Psoas muscle (tissue), 8 donors: ENCODE measurements around the gene CDK17. TPM values are rescaled to one million over a fixed set of nuclear protein-coding genes. Genes with fewer than 3 reads are reported as not detected.
A peak's percentile ranks its signal among the peaks of the same experiment; 100 is the strongest.

Experiments
- ATAC-seq, 4 donors: fragments of 200-7000 bp; cut with Tn5 transposase; one replicate each; pipeline ENCODE4 v1.9.1; 2020; ENCODE audit warnings: moderate library complexity in 3 of 4, mild to moderate bottlenecking in 2 of 4
- DNase-seq, 2 donors: peaks; one replicate each; pipeline ENCODE4 v3.0.0-alpha.2; 2020
- H3K27ac ChIP-seq: fragments of 200-600 bp; one replicate; pipeline ENCODE4 v1.8.0; 2022
- H3K27me3 ChIP-seq, 3 donors: fragments of 200-600 bp in 1 of 3; one replicate each; pipeline versions ENCODE4 v1.6.1 to v1.8.0; 2013 to 2022; ENCODE audit warnings: low read length in 2 of 3, mild to moderate bottlenecking in 2 of 3, moderate library complexity in 1 of 3; ENCODE audit not compliant: insufficient read depth in 3 of 3
- H3K36me3 ChIP-seq, 2 donors: fragments of 200-600 bp in 1 of 2; one replicate each; pipeline versions ENCODE4 v1.6.1 to v1.8.0; 2013 to 2022; ENCODE audit warnings: low read depth in 1 of 2, mild to moderate bottlenecking in 1 of 2, moderate library complexity in 1 of 2; ENCODE audit not compliant: insufficient read depth in 1 of 2
- H3K4me1 ChIP-seq: fragments of 200-600 bp; one replicate; pipeline ENCODE4 v1.8.0; 2022
- H3K4me3 ChIP-seq: fragments of 200-600 bp; one replicate; pipeline ENCODE4 v1.8.0; 2022; ENCODE audit warnings: mild to moderate bottlenecking
- H3K9me3 ChIP-seq: fragments of 200-600 bp; one replicate; pipeline ENCODE4 v1.8.0; 2022
- CTCF ChIP-seq: fragments of 200-600 bp; IDR thresholded peaks from one replicate; pipeline ENCODE4 v1.8.0; 2022; ENCODE audit warnings: antibody characterized with exemption
- WGBS, 3 donors: extraction: QIAGEN DNeasy Blood & Tissue Kit; methylation state at CpG; one replicate each; pipeline versions ENCODE4 v1.1.6 to v1.1.7; 2013; 5-methylcytosine and 5-hydroxymethylcytosine counted together
- intact Hi-C, 2 donors: fragments of 100-400 bp; cut with DNase I; formaldehyde crosslinking; loops; one replicate each; pipeline versions ENCODE4 v1.11.0 to v1.14.2; 2022
- polyA plus RNA-seq, 3 donors: library from polyadenylated mRNA; stranded (reverse); fragments of 200-250 nt; gene quantifications; one replicate each; pipeline ENCODE4 v1.2.3, GENCODE V29; 2013
- total RNA-seq, 4 donors: library from RNA; stranded (reverse); fragmentation: NEBNext Ultra II Directional in 2 of 4; extraction: Animal tissue kit (Norgen Biotek cat#: 25700) in 2 of 4; gene quantifications; one replicate each; pipeline versions ENCODE4 v1.2.1 to v1.2.4, GENCODE V29; 2021 to 2023
- donor health status: healthy with polysubstance abuse.
- donor health status: DM: no; HTN: no; CAD: no; lungs with moderate emphysema.
- donor health status: Bipolar disorder and iron deficiency.
- donor health status: healthy.
- donor health status: DM: yes; HTN: yes; CAD: no.
- donor health status: DM: no; HTN: no; CAD: no.
- donor health status: DM: no; HTN: no; CAD: no.
- donor health status: DM: yes; HTN: yes; CAD: no.

The CDK17 gene
- total and polyA plus RNA-seq, 7 donors, result 7.2 to 21.4 (median 13.3) TPM

DNA sequence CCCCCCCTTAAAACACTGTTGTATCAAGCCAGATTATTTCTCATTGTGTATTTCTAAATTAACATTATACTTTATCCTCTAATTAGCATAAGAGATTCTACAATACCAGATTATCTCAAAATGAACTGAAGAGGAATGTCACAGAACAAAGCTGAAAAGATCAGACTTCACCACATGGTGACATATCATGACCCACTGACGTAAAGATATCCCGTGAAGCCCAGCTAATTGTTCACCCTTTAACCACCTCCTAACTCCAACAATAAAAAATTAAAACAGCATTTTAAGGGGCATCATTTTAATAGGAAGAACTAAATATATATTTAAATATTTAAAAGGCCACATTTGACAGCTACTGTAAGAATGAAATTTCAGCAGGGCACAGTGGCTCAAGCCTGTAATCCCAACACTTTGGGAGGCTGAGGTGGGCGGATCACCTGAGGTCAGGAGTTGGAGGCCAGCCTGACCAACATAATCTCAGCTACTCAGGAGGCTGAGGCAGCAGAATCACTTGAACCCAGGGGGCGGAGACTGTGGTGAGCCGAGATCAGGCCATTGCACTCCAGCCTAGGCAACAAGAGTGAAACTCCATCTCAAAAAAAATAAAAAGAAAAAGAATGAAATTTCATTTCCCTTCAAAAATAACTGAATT, 29.0 kb downstream of the CDK17 start:
- TF ChIP-seq CTCF, result no peak
- Histone ChIP-seq H3K27me3 (no peaks in the 10 kb centered on the region), H3K4me1 (peaks cover 32% of the 10 kb centered on the region), H3K4me3 (no peak overlapping the region), H3K9me3 (no peaks in the 10 kb centered on the region), H3K36me3 (no peaks in the 10 kb centered on the region), H3K27ac (no peak overlapping the region)
- intact Hi-C loops, result no loop called here
- ATAC-seq (no peak), DNase-seq (no peak)
- WGBS, 3 donors, result 61 to 74% (median 62%) methylated on average over 5 of the region's 5 CpGs

DNA sequence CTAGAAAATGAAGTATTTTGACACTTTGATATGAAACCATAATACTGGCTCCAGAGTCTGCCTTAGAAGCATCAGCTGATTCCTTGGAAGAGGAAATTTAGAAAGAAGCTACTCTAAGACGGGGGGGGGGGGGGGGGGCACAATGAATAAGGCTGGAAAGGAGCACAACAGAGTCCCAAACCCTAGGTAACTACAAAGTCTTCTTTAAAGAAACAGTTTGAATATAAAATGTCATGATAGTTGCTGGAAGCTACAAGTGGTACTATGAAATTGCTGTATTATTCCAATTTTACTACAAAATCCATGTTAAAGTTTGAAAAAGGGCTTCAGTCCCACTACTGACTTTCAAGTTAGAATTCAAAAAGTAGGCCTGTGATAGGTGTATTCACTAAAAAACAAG, 31.6 kb downstream of the CDK17 start:
- 38 to 40% methylated on average over 1 of the region's 1 CpG; no CpG with 5 or more reads in 1 of the 3 donors for WGBS, 3 donors
- Histone ChIP-seq H3K4me1 (peaks cover 40% of the 10 kb centered on the region), H3K9me3 (no peaks in the 10 kb centered on the region), H3K36me3 (no peaks in the 10 kb centered on the region), H3K27me3 (no peaks in the 10 kb centered on the region), H3K4me3 (no peak overlapping the region), H3K27ac (no peak overlapping the region)
- no peak for ATAC-seq
- intact Hi-C loops, result no loop called here
- no peak for TF ChIP-seq CTCF
- DNase-seq, result no peak

- TF ChIP-seq CTCF, result no peak
- WGBS, 3 donors, result 3 to 7% (median 7%) methylated on average over 2 of the region's 2 CpGs
- no peaks in the 10 kb centered on the region for H3K9me3 ChIP-seq
- no peaks in the 10 kb centered on the region for H3K27me3 ChIP-seq
- no peaks in the 10 kb centered on the region for H3K36me3 ChIP-seq
- intact Hi-C loops, result no loop called here
- peak in 1 of 4 donors; percentile 41 for ATAC-seq
- peaks cover 40% of the 10 kb centered on the region for H3K4me1 ChIP-seq
- H3K4me3 ChIP-seq, result no peak overlapping the region
- no peak overlapping the region for H3K27ac ChIP-seq
- no peak for DNase-seq
Measured at GRCh38 chr12:96368233-96368632, 32.0 kb downstream of the CDK17 start.

- Histone ChIP-seq H3K36me3 (no peaks in the 10 kb centered on the region), H3K9me3 (no peaks in the 10 kb centered on the region), H3K4me1 (peaks cover 28% of the 10 kb centered on the region), H3K4me3 (no peak overlapping the region), H3K27me3 (no peaks in the 10 kb centered on the region), H3K27ac (no peak overlapping the region)
- no peak for TF ChIP-seq CTCF
- intact Hi-C loops, result no loop called here
- WGBS, 3 donors, result 86 to 99% (median 89%) methylated on average over 2 of the region's 2 CpGs
- no peak for DNase-seq
- ATAC-seq, result no peak
Measured at GRCh38 chr12:96366381-96366654, 33.9 kb downstream of the CDK17 start.
